ENCODE results near the gene LRRN2. TPM values are rescaled to one million over a fixed set of nuclear protein-coding genes. Genes with fewer than 3 reads are reported as not detected.

LRRN2 gene
- total and polyA plus RNA-seq, 2 of the 8 experiments (the other 6 are each of a cell fraction or from before 2014, with no cell fraction given) = 1.8 to 2.3 TPM

GRCh38 chr1:204685236-204686006, at the start of gene LRRN2 (continued):
- TF ChIP-seq MAX (IDR thresholded peaks at IDR 0.05) = 0 out of 2 replicates have a peak, but pooled peaks have one; percentile 5
- TF ChIP-seq EGR1 (IDR thresholded peaks at IDR 0.05; ENCODE audit: borderline replicate concordance, low read depth, low read length) = no peak
- TF ChIP-seq CHD2 (IDR thresholded peaks at IDR 0.05; ENCODE audit: low read length) = no peak
- no peak for TF ChIP-seq BRCA1 (IDR thresholded peaks at IDR 0.05; ENCODE audit: low read depth, low read length)
- peak; percentile 75 for TF ChIP-seq SUZ12 (IDR thresholded peaks at IDR 0.05; ENCODE audit: low read length)
- TF ChIP-seq SP4 (IDR thresholded peaks at IDR 0.05; ENCODE audit: low read length) = no peak
- TF ChIP-seq KDM4A (IDR thresholded peaks at IDR 0.05; ENCODE audit: low read depth, low read length, severe bottlenecking) = peak; percentile 36
- TF ChIP-seq KDM5A (IDR thresholded peaks at IDR 0.05; ENCODE audit: low read length) = no peak
- TF ChIP-seq RFX5 (IDR thresholded peaks at IDR 0.05; ENCODE audit: borderline replicate concordance, low read depth, low read length) = no peak
- TF ChIP-seq BCL11A (IDR thresholded peaks at IDR 0.05; ENCODE audit: low read depth in 2 of 2, low read length in 2 of 2) = no peak
- peak in 1 of 2 experiments; percentile 24; a peak in 1 of 4 replicates for TF ChIP-seq SIN3A (conservative IDR thresholded peaks at IDR 0.05 in 1 of 2, IDR thresholded peaks at IDR 0.05 in 1 of 2; ENCODE audit: low read depth in 1 of 2, low read length in 2 of 2)
- TF ChIP-seq SP2 (IDR thresholded peaks at IDR 0.05; ENCODE audit: low read length) = no peak
- peak; percentile 70 for TF ChIP-seq EZH2 (IDR thresholded peaks at IDR 0.05; ENCODE audit: low read depth, low read length, severe bottlenecking)
- no peak for TF ChIP-seq SIX5 (IDR thresholded peaks at IDR 0.05; ENCODE audit: low read depth, low read length)
- no peak for TF ChIP-seq RXRA (IDR thresholded peaks at IDR 0.05; ENCODE audit: insufficient read depth, low read depth, low read length)
- TF ChIP-seq TEAD4 (IDR thresholded peaks at IDR 0.05; ENCODE audit: low read depth, low read length) = no peak
- no peak for TF ChIP-seq SIRT6 (IDR thresholded peaks at IDR 0.05; ENCODE audit: low read length)
- no peak for TF ChIP-seq E2F6 (IDR thresholded peaks at IDR 0.05)
- no peak for TF ChIP-seq TAF1 (IDR thresholded peaks at IDR 0.05; ENCODE audit: low read depth, low read length)
- TF ChIP-seq CEBPB (IDR thresholded peaks at IDR 0.05; ENCODE audit: low read depth, low read length) = no peak
- no peak for TF ChIP-seq ZNF274 (IDR thresholded peaks at IDR 0.05; ENCODE audit: borderline replicate concordance, extremely low read depth, low read length)
- no peak for TF ChIP-seq ASH2L (IDR thresholded peaks at IDR 0.05; ENCODE audit: low read length)
- no peak for TF ChIP-seq CHD1 (IDR thresholded peaks at IDR 0.05; ENCODE audit: low read depth, low read length)
